ENCODE data around the gene PRSS33.

DNA sequence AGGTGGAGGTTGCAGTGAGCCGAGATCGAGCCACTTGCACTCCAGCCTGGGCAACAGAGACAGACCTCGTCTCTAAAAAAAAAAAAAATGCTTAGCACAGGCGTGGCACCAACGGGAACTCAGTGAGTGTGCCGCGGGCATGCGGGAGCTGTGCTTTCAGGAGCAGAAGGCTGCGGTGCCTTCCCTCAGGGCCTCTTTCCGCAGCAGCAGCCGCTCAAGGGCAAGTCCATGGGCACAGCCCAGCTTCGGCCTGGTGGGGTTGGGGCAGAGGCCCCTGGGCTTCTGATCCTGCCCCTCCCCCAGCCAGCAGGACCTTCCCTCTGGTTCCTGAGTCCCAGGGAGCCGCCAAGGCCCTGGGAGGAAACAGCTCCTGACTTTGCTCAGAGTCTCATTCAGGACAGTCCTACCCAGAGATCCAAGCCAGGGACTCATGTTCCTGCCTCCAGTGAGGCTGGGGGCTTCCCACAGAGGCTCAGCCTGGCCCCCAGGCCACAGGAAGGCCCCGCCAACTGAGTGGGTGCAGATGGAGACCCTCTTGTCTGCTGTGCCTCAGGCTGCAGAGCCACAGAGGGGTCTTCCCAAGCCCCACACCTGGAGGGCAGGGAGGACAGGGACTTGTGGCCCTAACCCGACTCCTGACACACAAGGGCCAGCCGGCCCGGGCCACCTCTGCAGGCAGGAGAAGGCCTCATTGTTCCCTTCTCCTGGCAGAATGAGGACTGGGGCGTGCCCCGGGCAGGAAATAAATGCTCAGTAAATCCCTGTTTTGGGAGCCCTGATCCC is 39.4 kb upstream of the PRSS33 start:
- no peak for TF ChIP-seq EP300 (IDR thresholded peaks at IDR 0.05)
- TF ChIP-seq, protein P1, sequence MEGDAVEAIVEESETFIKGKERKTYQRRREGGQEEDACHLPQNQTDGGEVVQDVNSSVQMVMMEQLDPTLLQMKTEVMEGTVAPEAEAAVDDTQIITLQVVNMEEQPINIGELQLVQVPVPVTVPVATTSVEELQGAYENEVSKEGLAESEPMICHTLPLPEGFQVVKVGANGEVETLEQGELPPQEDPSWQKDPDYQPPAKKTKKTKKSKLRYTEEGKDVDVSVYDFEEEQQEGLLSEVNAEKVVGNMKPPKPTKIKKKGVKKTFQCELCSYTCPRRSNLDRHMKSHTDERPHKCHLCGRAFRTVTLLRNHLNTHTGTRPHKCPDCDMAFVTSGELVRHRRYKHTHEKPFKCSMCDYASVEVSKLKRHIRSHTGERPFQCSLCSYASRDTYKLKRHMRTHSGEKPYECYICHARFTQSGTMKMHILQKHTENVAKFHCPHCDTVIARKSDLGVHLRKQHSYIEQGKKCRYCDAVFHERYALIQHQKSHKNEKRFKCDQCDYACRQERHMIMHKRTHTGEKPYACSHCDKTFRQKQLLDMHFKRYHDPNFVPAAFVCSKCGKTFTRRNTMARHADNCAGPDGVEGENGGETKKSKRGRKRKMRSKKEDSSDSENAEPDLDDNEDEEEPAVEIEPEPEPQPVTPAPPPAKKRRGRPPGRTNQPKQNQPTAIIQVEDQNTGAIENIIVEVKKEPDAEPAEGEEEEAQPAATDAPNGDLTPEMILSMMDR (IDR thresholded peaks at IDR 0.05): no peak
